ENCODE data around the gene PTPRO.

PTPRO gene

GRCh38 chr12:15350643-15351042 is 28.3 kb downstream of the PTPRO start:
- DNase-seq (ENCODE audit: low spot score), result peak; percentile 48

DNA sequence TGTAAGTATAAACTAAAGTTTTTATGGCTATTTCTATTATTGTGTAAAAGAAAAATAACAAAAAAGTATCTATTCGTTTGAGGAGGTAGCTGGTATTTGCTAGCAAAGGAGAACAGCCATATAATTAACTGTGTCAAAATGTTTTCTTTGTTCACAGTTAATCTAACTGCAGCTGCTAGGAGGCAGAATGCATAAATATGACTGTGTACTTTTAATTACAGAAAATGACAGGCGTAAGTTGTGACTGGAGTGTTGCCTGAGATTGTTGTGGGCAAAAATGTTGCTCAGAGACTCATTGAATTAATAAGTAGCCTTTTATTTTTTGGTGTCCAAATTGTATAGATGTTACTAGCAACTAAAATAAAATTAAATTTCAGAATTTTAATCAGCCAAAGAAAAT is 33.5 kb downstream of the PTPRO start:
- DNase-seq (ENCODE audit: low spot score), result no peak

GRCh38 chr12:15356951-15357364 is 34.6 kb downstream of the PTPRO start:
- DNase-seq (ENCODE audit: low spot score), result no peak

GRCh38 chr12:15364221-15365160 is 42.2 kb downstream of the PTPRO start:
- DNase-seq (ENCODE audit: low spot score), result no peak

DNA sequence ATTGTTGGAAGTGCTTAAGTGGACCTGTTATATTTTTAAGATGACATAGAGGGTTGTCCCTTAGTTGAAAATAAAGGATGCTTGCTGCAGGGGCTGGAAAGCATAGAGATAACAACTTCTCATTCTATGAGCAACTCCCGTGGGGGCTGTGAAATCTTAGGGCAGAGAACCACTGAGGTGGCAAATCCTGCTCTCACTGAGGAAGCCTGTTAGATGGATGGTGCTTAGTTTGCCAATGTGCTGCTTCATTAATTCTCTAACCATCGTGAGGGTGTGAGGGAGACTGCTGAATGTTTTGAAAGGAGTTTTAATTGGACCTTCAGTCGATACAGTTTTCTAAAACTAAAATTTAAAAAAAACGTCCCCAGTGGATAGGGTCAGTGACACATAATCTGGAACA is 46.5 kb downstream of the PTPRO start:
- no peak for DNase-seq (ENCODE audit: low spot score)

DNA sequence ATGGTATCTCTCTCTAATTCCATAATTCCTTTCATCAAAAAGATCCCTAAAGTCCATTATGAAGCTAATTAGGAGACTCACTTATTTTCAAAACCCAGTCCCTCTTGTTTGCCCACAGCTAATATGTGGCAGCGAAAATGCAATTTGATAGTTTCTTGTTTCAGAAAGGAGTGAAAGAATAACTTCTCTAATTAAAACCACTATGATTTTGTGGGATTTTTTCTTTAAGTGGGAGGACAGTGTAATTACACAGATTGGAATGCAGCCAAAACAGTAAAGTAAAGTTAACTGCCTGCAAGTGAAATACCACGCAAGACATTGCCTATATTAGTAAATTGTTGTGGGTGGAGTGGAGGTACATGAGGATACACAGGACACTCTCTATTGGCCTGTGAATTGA is 50.0 kb downstream of the PTPRO start:
- no peak for DNase-seq (ENCODE audit: low spot score)

GRCh38 chr12:15387772-15388171 is 65.5 kb downstream of the PTPRO start:
- DNase-seq (ENCODE audit: low spot score), result no peak

DNA sequence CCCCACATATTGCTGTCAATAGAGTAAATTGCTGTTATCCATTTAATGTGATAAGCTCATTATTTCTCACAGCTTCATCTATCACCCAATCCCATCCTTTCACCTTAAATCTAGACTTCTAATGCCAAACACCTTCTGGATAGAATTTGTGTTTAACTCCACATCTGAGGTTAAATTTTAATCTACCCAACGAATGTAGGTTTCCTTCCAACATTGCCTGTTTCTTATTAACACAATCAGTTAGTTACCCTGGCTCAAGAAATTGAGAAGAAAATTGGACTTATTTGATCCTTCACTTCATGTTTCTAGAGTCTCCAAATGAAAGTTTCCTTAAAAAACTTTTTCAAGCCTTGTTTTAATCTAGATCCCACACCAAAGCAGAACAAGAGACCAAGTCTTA is 67.3 kb downstream of the PTPRO start:
- DNase-seq (ENCODE audit: low spot score), result no peak

DNA sequence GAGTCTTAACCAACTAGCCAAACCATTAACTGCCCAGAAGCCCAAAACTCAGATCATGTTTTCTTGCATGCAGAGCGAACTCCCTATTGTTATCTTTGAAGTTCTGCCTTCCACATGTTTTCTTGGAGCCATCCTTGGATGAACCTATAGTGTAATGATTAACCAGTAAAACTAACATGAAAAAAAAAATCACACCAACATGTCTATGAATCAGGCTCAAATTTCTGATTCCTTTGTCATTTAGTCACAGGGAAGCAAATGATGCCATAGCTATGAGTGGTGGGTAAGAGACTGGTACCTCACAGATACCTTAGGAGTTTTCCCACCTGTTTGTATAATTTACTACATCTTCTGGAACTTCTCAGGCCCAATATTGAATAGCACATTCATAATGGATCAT is 70.7 kb downstream of the PTPRO start:
- DNase-seq (ENCODE audit: low spot score), result no peak

GRCh38 chr12:15393995-15394394 is 71.7 kb downstream of the PTPRO start:
- no peak for DNase-seq (ENCODE audit: low spot score)

GRCh38 chr12:15404485-15404884 is 82.2 kb downstream of the PTPRO start:
- no peak for DNase-seq (ENCODE audit: low spot score)

DNA sequence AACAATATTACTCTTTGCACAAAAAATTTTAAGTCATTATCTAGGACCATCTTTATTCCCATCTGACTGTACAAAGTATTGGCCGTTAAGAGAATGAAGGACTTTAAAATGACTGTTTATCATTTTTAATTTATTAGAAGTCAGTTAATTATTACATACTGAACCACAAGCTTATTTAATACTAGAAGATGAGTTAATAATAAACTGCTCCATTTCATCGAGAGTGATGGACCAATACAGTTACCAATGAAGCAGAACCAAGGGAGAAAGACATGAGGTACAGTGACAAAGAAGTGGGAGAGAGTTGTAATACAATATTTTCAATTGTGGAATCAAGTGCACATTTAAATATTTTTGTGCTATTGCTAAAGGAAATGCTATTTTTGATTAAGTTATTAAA is 83.3 kb downstream of the PTPRO start:
- no peak for DNase-seq (ENCODE audit: low spot score)

DNA sequence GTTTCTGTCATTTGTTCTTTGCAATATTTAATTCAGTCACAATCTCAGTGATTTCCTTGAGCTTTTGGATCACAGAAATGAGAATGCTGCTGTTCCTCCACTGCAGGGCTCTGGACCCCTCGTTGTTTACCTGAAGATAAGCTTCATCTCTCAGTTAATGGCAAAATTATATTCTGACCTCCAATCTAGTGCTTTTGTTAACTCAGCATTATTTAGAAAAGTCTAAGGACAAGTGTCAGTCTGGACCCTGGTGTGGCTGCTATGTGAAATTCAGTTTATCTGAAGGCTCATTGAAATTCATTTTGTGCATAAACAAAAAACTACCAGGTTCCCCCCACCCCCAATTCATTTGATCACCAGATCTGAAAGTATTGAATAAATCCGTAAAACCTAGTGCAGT is 84.7 kb downstream of the PTPRO start:
- no peak for DNase-seq (ENCODE audit: low spot score)

GRCh38 chr12:15411842-15412241 is 89.5 kb downstream of the PTPRO start:
- no peak for DNase-seq (ENCODE audit: low spot score)

DNA sequence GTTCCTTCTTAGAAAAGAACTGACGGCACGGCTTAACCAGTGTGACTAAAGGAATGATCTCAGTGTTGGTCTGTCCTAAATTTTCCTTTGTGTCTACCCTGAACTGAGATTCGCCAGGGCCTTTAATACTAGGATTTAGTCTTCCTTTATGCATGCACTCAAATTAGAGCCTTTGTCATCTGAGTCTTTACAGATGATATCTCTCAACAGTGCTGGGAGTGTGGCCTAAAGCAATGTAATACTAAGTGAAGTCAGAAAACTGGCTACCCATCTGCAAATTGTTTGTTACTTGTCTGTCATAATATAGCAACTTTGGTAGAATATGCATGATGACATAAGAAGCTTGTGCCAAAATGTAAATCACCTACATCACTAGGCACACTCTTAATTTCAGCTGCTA is 95.4 kb downstream of the PTPRO start:
- DNase-seq (ENCODE audit: low spot score), result no peak

DNA sequence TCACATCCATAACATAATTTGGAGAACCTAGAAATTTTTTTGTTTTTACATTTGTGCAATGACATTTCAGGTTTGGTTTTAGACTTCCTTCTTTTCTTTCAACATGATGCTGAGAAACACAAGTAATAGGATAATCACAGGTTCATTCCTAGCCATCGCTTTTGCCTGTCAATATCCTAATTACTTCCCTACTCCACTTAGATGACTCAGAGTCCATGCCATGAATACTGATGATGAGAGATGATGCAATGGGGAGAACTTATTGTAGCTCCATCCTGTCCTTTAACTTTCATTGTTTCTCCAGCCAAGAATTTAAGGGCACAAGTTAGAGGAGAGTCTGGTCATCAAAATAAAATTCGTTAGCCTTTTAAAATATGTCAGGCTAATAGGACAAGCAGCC is 101.3 kb downstream of the PTPRO start:
- DNase-seq (ENCODE audit: low spot score), result no peak

GRCh38 chr12:15427913-15428312 is 105.6 kb downstream of the PTPRO start:
- DNase-seq (ENCODE audit: low spot score), result no peak

- no peak for DNase-seq (ENCODE audit: low spot score)
Observed at GRCh38 chr12:15428632-15429031, 106.3 kb downstream of the PTPRO start.

DNA sequence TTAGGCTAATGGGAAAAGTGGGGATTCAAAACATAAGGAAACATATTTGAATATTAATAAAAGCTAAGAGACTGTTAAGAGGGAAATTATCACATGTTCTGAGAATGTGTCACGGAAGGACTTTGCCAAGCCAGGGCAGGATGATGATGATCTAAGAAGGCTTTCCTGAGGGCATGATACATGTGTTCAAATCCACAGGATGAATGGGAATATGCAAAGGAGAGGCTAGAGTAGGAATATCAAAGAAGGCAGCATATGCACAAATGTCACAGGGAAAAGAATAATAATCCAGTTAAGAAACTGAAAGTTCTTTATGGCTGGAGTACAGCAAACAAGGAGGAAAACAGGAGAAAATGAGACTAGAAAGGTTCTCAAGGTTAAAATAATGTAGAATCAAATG is 107.0 kb downstream of the PTPRO start:
- no peak for DNase-seq (ENCODE audit: low spot score)

GRCh38 chr12:15435597-15435996 is 113.3 kb downstream of the PTPRO start:
- DNase-seq (ENCODE audit: low spot score), result no peak

DNA sequence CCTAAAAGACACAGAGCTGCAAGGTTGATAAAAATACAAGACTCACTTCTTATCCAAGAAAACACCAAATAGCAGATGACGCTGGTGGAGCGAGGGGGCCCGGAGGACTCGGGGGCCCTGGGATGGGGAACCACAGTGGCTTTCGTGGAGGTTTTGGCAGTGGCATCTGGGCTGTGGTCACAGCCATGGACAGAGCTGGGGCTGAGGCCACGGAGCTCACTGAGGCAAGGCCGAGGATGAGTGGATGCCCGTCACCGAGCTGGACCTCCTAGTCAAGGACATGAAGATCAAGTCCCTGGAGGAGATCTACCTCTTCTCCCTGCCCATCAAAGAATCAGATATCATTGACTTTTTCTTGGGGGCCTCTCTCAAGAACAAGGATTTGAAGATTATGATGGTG is 117.2 kb downstream of the PTPRO start:
- no peak for DNase-seq (ENCODE audit: low spot score)

GRCh38 chr12:15443050-15443449 is 120.7 kb downstream of the PTPRO start:
- no peak for DNase-seq (ENCODE audit: low spot score)

GRCh38 chr12:15443611-15444010 is 121.3 kb downstream of the PTPRO start:
- no peak for DNase-seq (ENCODE audit: low spot score)

DNA sequence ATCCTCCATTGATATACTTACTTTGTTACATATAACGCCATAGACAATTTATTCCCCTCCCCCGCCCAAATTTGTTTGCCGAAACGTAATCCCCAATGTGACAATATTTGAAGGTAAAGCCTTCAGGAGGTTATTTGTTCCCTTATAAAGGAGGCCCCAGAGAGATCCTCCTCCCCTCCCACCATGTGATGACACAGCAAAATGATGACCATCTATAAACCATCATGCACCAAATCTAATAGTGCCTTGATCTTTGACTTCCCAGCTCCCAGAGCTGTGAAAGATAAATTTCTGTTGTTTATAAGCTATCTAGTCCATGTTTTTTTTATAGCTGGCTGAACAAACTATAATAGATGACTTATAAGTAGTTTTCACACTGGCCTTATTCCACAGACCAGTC is 122.2 kb downstream of the PTPRO start:
- no peak for DNase-seq (ENCODE audit: low spot score)

Measured in pons (tissue), 1 donor.